NK-92 (cell line): ENCODE data around the gene C1orf87.

ENCODE experiments used
- DNase-seq: peaks from one replicate; lab custom pipeline; 2025; ENCODE audit not compliant: unreplicated experiment; lab: John Stamatoyannopoulos, UW

C1orf87 gene, protein sequence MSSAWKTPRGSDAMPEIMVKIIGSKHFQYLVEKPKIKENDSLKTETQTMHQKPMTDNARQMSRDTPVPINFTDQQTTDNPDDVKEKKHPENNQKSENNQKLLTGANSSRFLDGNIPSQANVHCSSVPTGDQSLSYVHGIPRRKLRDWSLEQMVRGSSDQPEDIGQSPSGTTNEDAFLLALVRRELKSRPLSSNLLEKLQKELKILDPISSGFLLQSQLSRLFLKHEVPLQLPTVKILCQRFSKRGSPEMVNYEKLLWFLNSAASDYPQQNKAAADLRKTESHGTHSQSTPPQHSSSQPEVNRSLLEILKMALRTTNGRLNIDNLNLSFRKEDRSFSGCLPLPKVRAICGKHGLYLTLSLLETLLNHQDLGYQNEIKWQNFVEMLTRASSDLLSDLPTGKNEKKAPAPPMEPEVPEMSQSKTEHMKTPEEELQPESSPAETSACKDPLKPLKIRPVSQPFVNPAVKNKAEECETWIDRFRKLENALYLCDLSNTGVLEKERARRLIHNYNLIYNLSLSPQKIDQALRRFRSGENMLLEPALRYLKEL

DNA sequence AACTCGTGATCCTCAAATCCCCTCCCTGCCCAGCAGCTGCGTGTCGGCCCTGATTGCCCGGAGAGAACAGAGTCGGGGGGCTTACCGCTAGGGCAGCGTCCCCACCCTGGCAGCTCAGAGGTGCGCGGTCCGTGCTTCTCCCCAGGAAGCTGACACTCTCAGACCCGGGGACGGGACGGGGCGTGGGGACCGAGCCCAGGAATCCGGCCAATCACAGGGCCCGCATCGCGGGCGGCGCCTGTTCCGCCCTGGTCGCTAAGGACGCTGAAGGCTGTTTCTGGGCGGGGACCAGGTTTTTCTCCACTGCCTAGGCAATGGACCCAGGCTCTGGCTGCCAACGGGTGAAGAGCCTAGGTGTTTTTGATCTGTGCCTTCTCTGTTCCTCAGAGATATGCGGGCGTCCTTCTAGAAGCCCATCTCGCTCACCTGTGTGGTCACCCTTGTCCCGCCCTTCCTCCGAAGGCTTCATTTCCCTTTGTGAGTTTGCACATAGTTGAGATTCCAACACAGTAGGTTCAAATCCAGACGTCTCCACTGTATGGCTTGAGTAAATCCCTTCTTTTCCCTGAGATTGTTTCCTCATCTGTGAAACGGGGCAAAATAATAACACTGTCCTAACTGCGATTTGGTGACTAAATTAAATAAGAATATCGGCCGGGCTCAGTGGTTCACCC is at the start of gene C1orf87:
Gene C1orf87, minus strand, starts transcription at position 166 of the 674 bp plus-strand sequence. CDS start 1,127 bp downstream, outside the sequence.
- no peak for DNase-seq

DNA sequence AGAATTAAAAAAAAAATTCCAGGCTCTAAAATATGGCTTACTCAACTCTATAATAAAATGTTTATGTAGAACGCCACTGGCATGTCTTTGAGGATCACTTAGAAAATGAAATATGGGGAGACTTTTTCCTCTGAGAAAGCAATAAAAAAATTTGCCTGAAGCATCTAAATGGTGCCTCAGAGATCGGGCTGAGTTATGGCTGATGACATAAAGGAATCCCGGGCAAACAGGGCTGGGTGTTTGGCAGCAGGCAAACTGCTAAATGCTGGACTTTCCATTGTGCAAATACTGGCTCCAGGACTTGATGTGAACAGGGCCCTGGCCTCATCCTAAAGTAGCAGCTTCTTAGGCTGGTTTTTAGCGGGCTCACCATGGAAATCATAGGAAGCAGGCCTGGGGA is 44.5 kb upstream of the C1orf87 start:
- no peak for DNase-seq

DNA sequence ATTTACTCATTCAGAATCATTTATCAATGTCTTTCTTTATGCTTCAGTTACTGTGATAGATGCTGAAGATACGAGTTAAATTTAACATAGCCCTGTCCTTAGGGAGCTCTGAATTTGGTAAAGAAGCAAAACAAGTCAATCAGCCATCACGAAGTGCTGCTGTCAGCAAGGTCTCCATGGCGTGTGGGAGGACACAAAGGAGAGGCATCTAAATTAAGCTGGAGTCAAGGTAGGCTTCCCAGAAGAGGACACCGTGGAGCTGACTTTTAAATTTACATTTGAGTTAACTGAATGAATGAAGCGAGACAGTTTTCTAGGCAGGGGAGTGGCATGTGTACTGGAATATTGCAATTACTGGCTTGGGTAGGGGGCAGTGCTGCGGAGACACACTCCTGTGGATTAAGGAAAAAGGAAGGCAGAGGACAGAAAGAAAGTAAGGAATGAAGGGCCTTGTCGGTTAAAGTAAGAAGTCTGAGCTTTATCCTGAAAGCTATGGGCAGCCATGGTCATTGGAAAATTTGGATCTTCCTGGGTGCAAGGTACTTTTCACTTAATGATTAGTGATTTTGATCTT is 41.3 kb upstream of the C1orf87 start:
- no peak for DNase-seq

DNA sequence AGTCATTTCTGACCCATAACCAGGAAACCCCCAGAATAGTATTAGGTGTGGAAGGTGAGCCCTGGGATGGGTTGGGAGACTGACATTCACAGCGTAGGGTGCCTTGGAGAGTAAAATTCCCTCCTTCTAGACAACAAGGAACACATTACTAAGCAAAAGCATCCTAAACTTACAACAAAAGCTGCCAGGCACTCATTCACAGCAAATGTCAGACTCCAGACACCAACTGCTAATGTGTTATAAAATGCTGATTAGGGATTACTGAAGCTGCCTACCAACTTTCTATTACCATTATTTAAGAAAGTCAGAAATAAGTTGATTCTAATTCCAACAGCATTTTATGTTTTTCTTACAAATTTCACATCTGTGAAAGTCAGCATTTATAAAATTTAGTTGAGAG is 40.0 kb upstream of the C1orf87 start:
- DNase-seq: no peak

DNA sequence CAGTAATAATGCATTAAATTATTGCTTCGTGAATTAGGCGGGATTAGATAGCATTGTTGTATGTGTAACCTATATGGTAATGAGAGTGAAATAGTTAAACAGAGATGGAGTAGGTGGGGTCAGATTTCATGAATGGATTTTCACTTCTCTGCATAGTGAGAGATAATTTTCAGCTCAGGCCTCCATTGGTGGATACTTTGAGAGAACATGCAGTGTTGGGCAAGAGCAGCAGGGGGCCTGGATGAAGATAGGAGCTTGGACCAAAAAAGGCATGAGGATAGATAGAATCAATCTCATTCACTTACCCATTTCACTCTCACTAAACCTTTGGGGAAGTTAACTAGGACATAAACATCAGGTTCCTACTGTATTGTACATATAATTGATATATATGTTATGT is 39.5 kb upstream of the C1orf87 start:
- DNase-seq: no peak

DNA sequence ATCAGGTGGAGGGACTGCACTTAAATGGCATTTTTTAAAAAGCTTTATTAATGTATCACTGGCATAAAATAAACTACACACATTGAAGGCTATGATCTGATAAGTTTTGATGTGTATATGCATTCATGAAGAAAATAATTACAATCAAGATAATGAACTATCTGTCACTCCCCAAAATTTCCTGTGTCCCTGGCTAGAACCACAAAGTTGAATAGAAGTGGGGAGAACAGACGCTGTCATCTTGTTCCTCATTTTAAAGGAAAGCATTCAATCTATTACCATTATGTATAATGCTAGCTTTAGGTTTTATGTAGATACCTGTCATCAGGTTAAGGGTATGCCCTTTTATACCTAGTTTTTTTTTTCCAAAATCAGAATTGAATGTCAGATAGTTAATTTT is 38.1 kb upstream of the C1orf87 start:
- no peak for DNase-seq

DNA sequence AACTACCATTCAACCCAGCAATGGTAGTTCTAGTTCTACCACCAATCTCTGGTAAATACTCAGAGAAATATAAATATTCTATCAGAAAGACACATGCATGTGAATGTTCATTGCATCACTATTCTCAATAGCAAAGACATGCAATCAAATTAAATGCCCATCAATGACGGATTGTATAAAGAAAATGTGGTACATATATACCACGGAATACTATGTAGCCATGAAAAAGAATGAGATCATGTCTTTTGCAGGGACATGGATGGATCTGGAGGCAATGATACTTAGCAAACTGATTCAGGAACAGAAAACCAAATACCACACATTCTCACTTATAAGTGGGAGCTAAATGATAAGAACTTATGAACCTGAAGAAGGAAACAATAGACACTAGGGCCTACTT is 37.5 kb upstream of the C1orf87 start:
- DNase-seq: no peak

DNA sequence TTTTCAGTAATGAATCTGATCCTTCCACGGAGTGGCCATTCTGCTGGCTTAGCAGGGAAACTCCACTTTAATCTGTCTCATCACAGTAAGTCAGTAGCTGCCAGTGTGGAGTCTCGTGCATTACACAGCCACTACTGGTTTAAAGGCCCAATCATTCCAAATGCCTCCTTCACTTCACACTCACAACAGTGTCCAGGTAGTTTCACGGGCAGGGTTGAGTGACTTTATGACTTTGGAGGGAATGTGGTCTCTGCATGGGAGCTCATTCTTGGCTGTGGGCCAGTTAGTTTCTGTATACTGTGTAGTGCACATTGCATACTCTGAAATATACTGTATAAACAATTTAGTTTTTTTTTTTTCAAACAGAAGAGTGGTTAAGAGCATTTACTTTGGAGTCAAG is 34.6 kb upstream of the C1orf87 start:
- DNase-seq: no peak

DNA sequence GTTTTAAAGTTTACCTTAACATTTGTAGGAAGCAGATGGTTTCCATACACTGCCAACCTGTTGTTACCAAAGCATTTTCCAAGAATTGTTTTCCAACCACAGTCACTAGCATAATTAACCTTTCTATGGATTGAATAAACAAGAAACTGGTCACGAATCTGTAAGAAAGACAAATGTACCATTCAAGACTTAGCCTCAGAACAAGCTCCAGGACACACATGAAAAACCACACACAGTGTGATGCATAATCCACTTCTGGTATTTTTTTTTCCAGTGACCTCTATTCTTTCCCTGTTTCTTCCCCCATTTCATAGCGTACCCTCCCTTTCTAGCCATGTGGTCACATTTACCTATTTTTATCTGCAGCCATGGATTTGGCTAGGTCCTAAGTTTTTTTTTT is 29.6 kb upstream of the C1orf87 start:
- no peak for DNase-seq

DNA sequence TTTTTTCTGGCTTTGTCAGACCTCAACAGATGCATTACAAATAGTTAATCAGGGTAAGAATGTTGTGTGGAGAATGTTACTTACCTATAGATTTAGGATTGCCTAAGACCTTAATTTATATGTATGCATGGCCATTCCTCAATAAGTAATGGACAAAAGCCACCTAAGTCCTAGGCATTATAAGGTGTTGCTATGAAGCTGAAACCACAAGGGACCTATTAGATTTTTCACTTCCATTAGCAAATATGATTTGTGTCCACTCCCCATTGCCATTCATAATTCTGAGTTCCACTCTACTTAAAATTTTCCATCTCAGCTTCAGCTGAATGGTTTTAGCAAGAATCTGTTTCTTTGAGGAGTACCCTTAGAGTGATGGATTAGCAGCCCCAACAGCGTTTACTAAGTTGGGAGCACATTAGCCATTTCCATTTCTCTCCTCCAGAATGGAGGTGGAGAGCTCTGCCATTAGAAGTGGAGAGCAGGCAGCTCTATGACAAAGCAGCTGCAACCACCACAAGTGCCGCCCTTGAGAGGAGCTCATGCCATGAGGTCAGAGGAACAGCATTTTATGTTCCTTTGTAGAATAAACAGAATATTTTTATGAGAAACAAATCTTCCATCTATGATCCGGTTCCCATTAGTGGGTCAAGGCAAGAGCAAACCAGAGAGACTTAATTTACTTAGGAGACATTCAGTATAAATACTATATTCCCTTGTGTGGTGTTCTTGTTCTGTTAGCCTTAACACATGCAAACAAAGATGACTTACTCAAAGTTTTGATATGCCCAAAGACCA is 28.9 kb upstream of the C1orf87 start:
- DNase-seq: no peak

DNA sequence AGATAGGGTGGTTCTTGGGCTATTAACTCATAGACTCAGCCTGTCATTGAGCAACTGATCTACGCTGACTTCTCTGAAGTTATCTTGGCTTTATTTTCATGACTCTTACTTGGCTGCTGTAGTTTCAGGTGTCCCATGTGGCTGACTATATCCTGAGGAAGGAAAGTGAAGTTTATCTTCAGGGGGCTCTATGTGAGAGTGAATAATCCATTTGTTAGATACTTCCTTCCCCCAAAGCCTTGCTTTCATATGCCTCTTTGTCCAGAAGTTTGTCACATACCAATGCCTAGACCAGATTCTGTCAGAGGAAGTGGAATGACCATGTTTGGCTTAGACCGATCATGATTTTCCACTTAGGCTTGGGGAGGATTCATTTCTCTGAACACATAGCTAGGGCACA is 27.9 kb upstream of the C1orf87 start:
- no peak for DNase-seq

DNA sequence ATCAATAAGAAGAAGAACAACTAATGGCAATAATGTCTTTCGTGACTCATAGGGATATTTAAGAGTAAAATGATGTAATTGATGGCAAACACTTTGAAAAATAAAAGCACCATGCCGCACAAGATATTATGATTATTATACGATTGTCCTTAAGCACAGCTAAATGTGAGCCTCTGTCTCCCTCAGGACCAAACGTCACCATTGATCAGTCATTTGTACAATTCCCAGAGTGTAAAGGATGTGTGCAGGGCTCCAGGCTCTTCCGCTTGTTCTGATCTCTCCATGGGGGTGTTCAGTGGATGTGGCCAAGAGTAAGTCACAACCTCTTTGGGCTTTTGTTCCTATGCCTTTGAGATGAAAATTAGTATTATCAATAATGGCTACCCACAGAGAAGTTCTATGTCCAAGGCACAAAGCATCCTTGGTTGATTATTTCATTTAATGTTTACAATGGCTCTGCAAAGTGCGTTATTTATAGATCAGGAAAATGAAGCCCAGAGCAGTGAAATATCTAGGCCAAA is 17.7 kb upstream of the C1orf87 start:
- no peak for DNase-seq

DNA sequence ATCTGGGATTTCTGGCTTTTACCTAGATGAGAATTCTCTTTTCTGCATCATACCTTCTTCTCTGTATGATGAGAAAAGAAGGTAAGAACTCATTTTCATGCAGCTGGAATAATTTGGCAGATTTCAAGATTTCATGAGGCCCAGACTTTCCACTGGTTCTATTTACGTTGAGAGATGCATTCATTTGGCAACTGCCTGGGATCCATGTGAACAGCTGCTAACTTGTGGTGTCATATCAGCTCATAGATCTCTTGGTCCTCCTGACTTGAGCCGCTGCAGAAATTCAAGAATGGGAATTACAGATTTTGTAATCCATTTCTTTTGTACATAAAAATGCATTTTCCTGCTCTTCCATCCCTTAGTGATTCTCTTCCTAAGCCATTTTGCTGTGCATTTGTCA is 17.1 kb upstream of the C1orf87 start:
- DNase-seq: no peak

DNA sequence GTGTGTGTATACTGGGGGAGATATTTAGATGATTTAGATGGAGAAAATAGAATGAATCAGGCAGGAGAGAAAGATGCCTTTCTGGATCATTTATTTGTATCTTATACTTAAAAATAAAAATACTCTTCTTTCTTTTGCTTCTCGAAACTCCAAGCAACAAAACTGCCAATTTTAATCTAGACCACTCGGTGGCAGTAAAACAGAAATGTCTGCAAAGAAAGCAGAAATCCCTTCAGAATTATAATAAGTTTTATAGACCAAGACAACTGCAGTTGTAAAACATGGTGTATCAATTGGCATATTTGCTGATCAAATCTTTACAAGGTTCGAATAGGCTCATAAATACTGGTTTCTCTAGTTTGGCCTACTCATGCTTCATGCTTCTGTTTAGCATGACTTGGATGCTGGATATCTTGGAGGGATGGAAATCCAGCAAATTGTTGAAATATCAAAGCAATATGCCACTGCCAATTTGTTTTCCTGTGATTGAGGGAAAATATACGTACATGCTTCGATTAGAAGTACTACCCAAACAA is 15.1 kb upstream of the C1orf87 start:
- no peak for DNase-seq

DNA sequence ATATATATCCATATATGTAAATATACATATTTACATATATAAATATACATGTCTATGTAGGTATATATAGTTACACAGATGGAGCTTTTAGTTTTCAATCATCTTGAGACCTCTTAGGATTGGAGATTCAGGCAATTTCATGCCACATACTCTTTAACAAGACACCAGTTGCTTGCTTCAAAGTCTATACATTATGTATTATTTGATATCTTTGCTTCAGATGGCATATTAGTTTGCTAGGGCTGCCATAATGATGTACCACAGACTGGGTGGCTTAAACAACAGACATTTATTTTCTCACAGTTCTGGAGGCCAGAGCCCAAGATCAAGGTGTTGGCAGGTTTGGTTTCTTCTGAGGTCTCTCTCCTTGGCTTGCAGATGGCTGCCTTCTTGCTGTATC is 14.1 kb upstream of the C1orf87 start:
- no peak for DNase-seq

DNA sequence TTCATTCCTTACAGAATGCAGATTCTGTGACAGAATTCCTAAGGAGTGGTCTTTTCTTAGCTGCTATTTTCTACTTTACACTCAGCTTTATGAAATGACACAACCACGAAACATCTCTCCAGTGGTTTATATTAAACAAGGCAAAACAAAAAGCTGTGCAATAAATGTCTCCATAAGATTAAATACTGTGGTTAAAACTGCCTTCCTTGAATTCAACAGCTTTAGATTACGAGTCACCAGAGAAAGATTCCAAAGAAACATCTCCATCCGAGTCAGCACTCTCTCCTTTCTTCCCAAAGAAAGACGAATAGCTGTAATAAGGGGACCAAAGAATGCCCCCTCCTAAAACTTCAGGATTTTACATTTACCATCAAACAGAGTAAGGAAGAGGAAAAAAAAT is 4.6 kb upstream of the C1orf87 start:
- no peak for DNase-seq

DNA sequence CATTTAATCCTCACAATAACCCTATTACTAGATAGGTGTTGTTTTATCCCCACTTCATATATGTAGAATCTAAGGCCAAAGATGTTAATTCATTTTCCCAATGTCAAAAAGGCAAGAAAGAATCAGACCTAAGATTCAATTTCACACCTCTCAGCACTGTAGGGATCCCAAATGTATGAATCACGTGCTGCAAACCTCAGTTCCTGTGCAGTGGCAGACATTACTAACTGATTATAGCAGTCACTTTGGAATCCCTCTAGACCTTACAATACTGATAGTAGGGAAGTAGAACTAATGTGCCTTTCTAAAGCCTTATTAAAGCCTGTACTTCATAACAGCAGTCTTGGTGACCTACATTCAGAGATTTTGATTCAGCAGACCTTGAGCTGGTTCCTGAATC is 2.3 kb downstream of the C1orf87 start:
- DNase-seq: no peak

DNA sequence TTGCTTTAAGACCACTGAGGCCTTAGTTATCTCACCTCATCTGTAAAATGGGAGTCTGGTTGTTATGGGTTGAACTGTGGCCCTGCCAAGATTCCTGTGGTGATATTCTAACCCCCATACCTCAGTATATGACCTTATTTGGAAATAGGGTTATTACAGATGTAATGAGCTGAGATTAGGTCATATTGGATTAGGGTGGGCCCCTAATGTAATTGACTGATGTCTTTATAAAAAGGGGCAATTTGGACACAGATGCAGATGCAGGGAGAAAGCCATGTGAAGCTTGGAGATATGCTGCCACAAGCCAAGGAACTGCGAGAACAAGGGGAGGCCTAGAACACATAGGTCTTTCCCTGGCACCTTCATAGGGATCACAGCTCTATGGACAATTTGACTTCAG is 3.9 kb downstream of the C1orf87 start:
- DNase-seq: no peak

DNA sequence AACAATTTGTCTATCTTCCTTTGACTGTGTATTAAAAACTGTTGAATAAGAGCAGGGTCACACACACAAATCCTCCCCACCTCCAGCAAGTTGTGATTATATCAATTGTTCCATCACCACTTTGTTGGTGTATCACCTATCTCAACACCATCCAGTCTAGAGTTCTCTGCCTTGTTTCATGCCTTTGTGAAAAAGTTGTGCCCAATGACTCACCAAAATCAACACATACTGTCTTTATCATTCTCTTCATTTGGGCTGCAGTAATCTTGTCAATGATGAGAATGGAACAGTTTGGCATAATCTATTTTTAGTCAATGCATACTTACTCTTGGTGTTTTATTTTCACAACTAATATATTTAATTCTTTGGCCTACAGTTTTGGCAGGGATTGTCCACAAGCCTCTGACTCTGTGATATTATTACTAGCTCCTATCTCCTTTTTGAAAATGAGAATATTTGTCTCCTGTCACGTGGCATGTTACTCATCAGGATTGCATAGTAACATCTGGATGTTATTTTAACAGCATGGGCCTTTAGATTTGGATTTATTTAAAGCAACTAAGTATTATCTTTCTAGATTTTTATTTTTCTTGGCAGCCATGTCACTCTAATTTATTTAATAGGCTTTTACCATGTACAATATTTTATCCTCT is 5.1 kb downstream of the C1orf87 start:
- no peak for DNase-seq

DNA sequence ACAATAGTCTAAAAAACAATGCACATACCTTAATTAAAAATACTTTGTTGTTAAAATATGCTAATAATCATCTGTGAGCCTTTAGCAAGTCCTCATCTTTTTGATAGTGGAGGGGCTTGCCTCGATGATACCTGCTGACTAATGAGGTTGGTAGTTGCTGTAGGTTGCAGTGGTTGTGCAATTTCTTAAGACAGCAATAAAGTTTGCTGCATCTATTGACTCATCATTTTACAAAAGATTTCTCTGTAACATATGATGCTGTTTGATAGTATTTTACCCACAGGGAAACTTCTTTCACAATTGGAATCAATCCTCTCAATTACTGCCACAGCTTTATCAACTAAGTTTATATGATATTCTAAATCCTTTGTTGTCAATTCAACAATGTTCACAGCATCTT is 7.6 kb downstream of the C1orf87 start:
- DNase-seq: no peak
